Liver (tissue), 9 donors: ENCODE results near the gene POLR3G. TPM values are rescaled to one million over a fixed set of nuclear protein-coding genes. Genes with fewer than 3 reads are reported as not detected.

Experiments
- DNase-seq: peaks from one replicate; pipeline ENCODE4 v3.0.0-alpha.2; 2017; ENCODE audit warnings: low spot score
- H3K27ac ChIP-seq, 2 donors: one replicate each; pipeline ENCODE4 v1.7.0; 2013; ENCODE audit warnings: inconsistent platforms in 2 of 2, low read length in 2 of 2, control low read depth in 1 of 2, low read depth in 1 of 2, mild to moderate bottlenecking in 1 of 2
- H3K27me3 ChIP-seq, 4 donors: one replicate each; pipeline versions ENCODE4 v1.6.1 to v1.7.0; 2013; ENCODE audit warnings: low read length in 3 of 4, inconsistent platforms in 1 of 4, mild to moderate bottlenecking in 1 of 4, moderate library complexity in 1 of 4; ENCODE audit not compliant: control insufficient read depth in 4 of 4, insufficient read depth in 4 of 4
- H3K36me3 ChIP-seq, 4 donors: one replicate each; pipeline versions ENCODE4 v1.6.1 to v1.7.0; 2013; ENCODE audit warnings: low read length in 3 of 4, mild to moderate bottlenecking in 3 of 4, low read depth in 1 of 4, moderate library complexity in 1 of 4; ENCODE audit not compliant: control insufficient read depth in 4 of 4, insufficient read depth in 3 of 4
- H3K4me1 ChIP-seq, 4 donors: one replicate each; pipeline versions ENCODE4 v1.6.1 to v1.7.0; 2013; ENCODE audit warnings: low read length in 3 of 4, mild to moderate bottlenecking in 3 of 4, moderate library complexity in 1 of 4; ENCODE audit not compliant: control insufficient read depth in 4 of 4, insufficient read depth in 4 of 4
- H3K4me3 ChIP-seq, 3 donors: one replicate each; pipeline versions ENCODE4 v1.6.1 to v1.7.0; 2013; ENCODE audit warnings: low read length in 3 of 3, control low read depth in 1 of 3, low read depth in 1 of 3, mild to moderate bottlenecking in 1 of 3
- H3K9ac ChIP-seq, 2 donors: one replicate each; pipeline ENCODE4 v1.7.0; 2013; ENCODE audit warnings: low read length in 2 of 2, mild to moderate bottlenecking in 2 of 2, moderate library complexity in 2 of 2, control low read depth in 1 of 2, low read depth in 1 of 2
- H3K9me3 ChIP-seq, 4 donors: one replicate each; pipeline versions ENCODE4 v1.6.1 to v1.7.0; 2013; ENCODE audit warnings: low read length in 3 of 4; ENCODE audit not compliant: control insufficient read depth in 4 of 4
- CTCF ChIP-seq: fragments of 150-350 bp; IDR thresholded peaks from 2 replicates; pipeline ENCODE4 v1.5.1; 2017; ENCODE audit warnings: improper control_type of control experiment, low read depth, low read length; ENCODE audit not compliant: missing input control
- EGR1 ChIP-seq, 2 donors: IDR thresholded peaks; 2 replicates each; pipeline ENCODE4 v1.6.1; 2016 to 2018; ENCODE audit warnings: antibody characterized with exemption in 2 of 2, low read depth in 2 of 2
- FOXA1 ChIP-seq: IDR thresholded peaks from 2 replicates; pipeline ENCODE4 v1.6.1; 2016; ENCODE audit warnings: antibody characterized with exemption
- FOXA2 ChIP-seq: IDR thresholded peaks from 2 replicates; pipeline ENCODE4 v1.6.1; 2016; ENCODE audit warnings: antibody characterized with exemption
- GABPA ChIP-seq, 2 donors: IDR thresholded peaks in 1 of 2; conservative IDR thresholded peaks in 1 of 2; 2 replicates each; pipeline ENCODE4 v1.6.1; 2016; ENCODE audit warnings: antibody characterized with exemption in 2 of 2, mild to moderate bottlenecking in 1 of 2, moderate library complexity in 1 of 2
- HNF4G ChIP-seq: IDR thresholded peaks from 2 replicates; pipeline ENCODE4 v1.6.1; 2016; ENCODE audit warnings: antibody characterized with exemption
- JUND ChIP-seq, 2 donors: IDR thresholded peaks; 2 replicates each; pipeline ENCODE4 v1.6.1; 2016; ENCODE audit warnings: antibody characterized with exemption in 2 of 2
- MAX ChIP-seq: IDR thresholded peaks from 2 replicates; pipeline ENCODE4 v1.6.1; 2016; ENCODE audit warnings: antibody characterized with exemption
- NR2F2 ChIP-seq: IDR thresholded peaks from 2 replicates; pipeline ENCODE4 v1.6.1; 2016; ENCODE audit warnings: antibody characterized with exemption
- RAD21 ChIP-seq, 2 donors: IDR thresholded peaks; 2 replicates each; pipeline ENCODE4 v1.6.1; 2016; ENCODE audit warnings: antibody characterized with exemption in 2 of 2, mild to moderate bottlenecking in 2 of 2
- RXRA ChIP-seq, 2 donors: IDR thresholded peaks; 2 replicates each; pipeline ENCODE4 v1.6.1; 2017 to 2018; ENCODE audit warnings: antibody characterized with exemption in 2 of 2, mild to moderate bottlenecking in 1 of 2
- SP1 ChIP-seq: IDR thresholded peaks from 2 replicates; pipeline ENCODE4 v1.6.1; 2018; ENCODE audit warnings: antibody characterized with exemption, mild to moderate bottlenecking
- TAF1 ChIP-seq: conservative IDR thresholded peaks from 2 replicates; pipeline ENCODE4 v1.6.1; 2016; ENCODE audit warnings: antibody characterized with exemption, mild to moderate bottlenecking
- YY1 ChIP-seq: IDR thresholded peaks from 2 replicates; pipeline ENCODE4 v1.6.1; 2016; ENCODE audit warnings: antibody characterized with exemption, mild to moderate bottlenecking
- ZBTB33 ChIP-seq: IDR thresholded peaks from 2 replicates; pipeline ENCODE4 v1.6.1; 2016; ENCODE audit warnings: antibody characterized with exemption
- WGBS: extraction: QIAGEN DNeasy Blood & Tissue Kit; methylation state at CpG from one replicate; pipeline ENCODE4 v1.1.7; 2013; 5-methylcytosine and 5-hydroxymethylcytosine counted together
- polyA plus RNA-seq, 2 donors: library from polyadenylated mRNA; stranded (reverse) in 1 of 2; unstranded in 1 of 2; fragments of 200-250 nt in 1 of 2; fragments of >200 nt in 1 of 2; fragmentation: Nextera tagmentation in 1 of 2; extraction: Ambion mirVana in 1 of 2; gene quantifications; one replicate each; pipeline versions ENCODE4 v1.2.1 to v1.2.3, GENCODE V29; 2013 to 2015
- total RNA-seq, 2 donors: library from RNA; depleted of rRNA; stranded (reverse); fragments of >200 nt; gene quantifications; one replicate each; pipeline ENCODE4 v1.2.3, GENCODE V29; 2014
- TF ChIP-seq, protein P1 (sequence below): IDR thresholded peaks from 2 replicates; pipeline ENCODE4 v1.6.1; 2016; ENCODE audit warnings: antibody characterized with exemption, mild to moderate bottlenecking
- TF ChIP-seq, protein P2 (sequence below): IDR thresholded peaks from 2 replicates; pipeline ENCODE4 v1.6.1; 2016; ENCODE audit warnings: antibody characterized with exemption
- donor health status: healthy.
- donor health status: healthy.
- donor health status: healthy.
- donor health status: healthy.
- donor health status: healthy.

POLR3G gene
- total and polyA plus RNA-seq, 4 donors: 0.75 to 2.8 (median 1.2) TPM

GRCh38 chr5:90549729-90550275 is 75.1 kb downstream of the POLR3G start (continued):
- TF ChIP-seq, protein P1, sequence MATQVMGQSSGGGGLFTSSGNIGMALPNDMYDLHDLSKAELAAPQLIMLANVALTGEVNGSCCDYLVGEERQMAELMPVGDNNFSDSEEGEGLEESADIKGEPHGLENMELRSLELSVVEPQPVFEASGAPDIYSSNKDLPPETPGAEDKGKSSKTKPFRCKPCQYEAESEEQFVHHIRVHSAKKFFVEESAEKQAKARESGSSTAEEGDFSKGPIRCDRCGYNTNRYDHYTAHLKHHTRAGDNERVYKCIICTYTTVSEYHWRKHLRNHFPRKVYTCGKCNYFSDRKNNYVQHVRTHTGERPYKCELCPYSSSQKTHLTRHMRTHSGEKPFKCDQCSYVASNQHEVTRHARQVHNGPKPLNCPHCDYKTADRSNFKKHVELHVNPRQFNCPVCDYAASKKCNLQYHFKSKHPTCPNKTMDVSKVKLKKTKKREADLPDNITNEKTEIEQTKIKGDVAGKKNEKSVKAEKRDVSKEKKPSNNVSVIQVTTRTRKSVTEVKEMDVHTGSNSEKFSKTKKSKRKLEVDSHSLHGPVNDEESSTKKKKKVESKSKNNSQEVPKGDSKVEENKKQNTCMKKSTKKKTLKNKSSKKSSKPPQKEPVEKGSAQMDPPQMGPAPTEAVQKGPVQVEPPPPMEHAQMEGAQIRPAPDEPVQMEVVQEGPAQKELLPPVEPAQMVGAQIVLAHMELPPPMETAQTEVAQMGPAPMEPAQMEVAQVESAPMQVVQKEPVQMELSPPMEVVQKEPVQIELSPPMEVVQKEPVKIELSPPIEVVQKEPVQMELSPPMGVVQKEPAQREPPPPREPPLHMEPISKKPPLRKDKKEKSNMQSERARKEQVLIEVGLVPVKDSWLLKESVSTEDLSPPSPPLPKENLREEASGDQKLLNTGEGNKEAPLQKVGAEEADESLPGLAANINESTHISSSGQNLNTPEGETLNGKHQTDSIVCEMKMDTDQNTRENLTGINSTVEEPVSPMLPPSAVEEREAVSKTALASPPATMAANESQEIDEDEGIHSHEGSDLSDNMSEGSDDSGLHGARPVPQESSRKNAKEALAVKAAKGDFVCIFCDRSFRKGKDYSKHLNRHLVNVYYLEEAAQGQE: no peak
- no peak for TF ChIP-seq TAF1
- no peak for TF ChIP-seq GABPA (IDR thresholded peaks at IDR 0.05 in 1 of 2, conservative IDR thresholded peaks at IDR 0.05 in 1 of 2)
- TF ChIP-seq YY1: no peak

DNA sequence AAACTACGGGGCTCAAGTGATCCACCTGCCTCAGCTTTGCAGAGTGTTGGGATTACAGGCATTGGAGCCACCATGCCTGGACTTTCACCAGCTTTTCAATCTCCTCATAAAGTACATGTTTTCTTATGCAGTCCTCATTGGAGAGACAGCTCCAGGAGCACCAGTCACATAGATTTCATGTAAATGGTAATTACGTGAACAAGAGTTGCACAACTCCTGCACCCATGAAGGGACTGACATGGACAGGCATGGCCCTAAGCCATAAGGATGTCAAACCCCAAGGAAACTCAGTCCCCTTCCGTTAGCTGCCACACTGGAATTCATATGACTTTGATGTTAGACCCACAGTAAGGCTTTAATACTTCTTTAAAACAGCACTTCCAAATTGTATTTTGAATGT is 76.3 kb downstream of the POLR3G start:
- 78% methylated on average over 3 of the region's 3 CpGs for WGBS
- H3K36me3 ChIP-seq: no peaks in the 10 kb centered on the region
- H3K27ac ChIP-seq: no peak overlapping the region
- no peak overlapping the region for H3K9ac ChIP-seq
- H3K9me3 ChIP-seq: peaks cover 0 to 3% (median 0%) of the 10 kb centered on the region in 4 donors
- no peak for DNase-seq
- no peaks in the 10 kb centered on the region for H3K4me1 ChIP-seq
- TF ChIP-seq MAX (no peak), GABPA (IDR thresholded peaks at IDR 0.05 in 1 of 2, conservative IDR thresholded peaks at IDR 0.05 in 1 of 2) (no peak), SP1 (no peak), ZBTB33 (no peak), RXRA (IDR thresholded peaks at IDR 0.05) (no peak), YY1 (no peak), CTCF (no peak), TAF1 (no peak), FOXA2 (no peak), RAD21 (IDR thresholded peaks at IDR 0.05) (no peak), JUND (IDR thresholded peaks at IDR 0.05) (no peak), EGR1 (IDR thresholded peaks at IDR 0.05; ENCODE audit: low read depth in 2 of 2) (no peak), HNF4G (no peak), FOXA1 (no peak), NR2F2 (no peak)
- TF ChIP-seq, protein P1: no peak
- TF ChIP-seq, protein P2, sequence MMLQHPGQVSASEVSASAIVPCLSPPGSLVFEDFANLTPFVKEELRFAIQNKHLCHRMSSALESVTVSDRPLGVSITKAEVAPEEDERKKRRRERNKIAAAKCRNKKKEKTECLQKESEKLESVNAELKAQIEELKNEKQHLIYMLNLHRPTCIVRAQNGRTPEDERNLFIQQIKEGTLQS: no peak
- peaks cover 0 to 9% (median under 1%) of the 10 kb centered on the region in 4 donors for H3K27me3 ChIP-seq
- no peak overlapping the region for H3K4me3 ChIP-seq
